ENCODE data around the gene ITSN2. TPM values are rescaled to one million over a fixed set of nuclear protein-coding genes. Genes with fewer than 3 reads are reported as not detected.

ITSN2 gene
- total and polyA plus RNA-seq, 2 of the 8 experiments (the other 6 are each of a cell fraction or from before 2014, with no cell fraction given), result 9.3 to 17.0 TPM

- H3K79me1 ChIP-seq (ENCODE audit: low read depth, low read length), result no peaks in the 10 kb centered on the region; the same call in 1 of the 2 replicates
- no peak overlapping the region for H3K23ac ChIP-seq (ENCODE audit: insufficient read length)
- no peaks in the 10 kb centered on the region for H3K23me2 ChIP-seq (ENCODE audit: low read depth, low read length)
- no peak overlapping the region for H3K4me3 ChIP-seq (ENCODE audit: extremely low read depth in 1 of 4, insufficient read depth in 2 of 4, low read depth in 3 of 4, low read length in 4 of 4)
- no peak overlapping the region for H2BK5ac ChIP-seq (ENCODE audit: low read depth, low read length)
- no peaks in the 10 kb centered on the region for H3K36me3 ChIP-seq (ENCODE audit: control insufficient read depth in 2 of 4, insufficient read depth in 4 of 4, low read length in 3 of 4)
- H4K20me1 ChIP-seq (replicated peaks in 1 of 2; ENCODE audit: control insufficient read depth in 1 of 2, insufficient read depth in 2 of 2, low read length in 2 of 2), result no peaks in the 10 kb centered on the region
- no peak overlapping the region for H2BK20ac ChIP-seq (ENCODE audit: low read length)
- H2AFZ ChIP-seq (ENCODE audit: low read length), result no peak overlapping the region
- WGBS, 2 experiments (ENCODE audit: extremely low coverage in 1 of 2, insufficient coverage in 1 of 2, insufficient read length in 1 of 2, insufficient replicate concordance in 2 of 2, low coverage in 1 of 2, low lambda C conversion rate in 2 of 2, missing lambda C conversion rate in 1 of 2), result 99% methylated on average over 6 of the region's 6 CpGs; no CpG with 5 or more reads in 1 of the 2 experiments
- H4K8ac ChIP-seq (ENCODE audit: extremely low read depth, insufficient read depth, low read length), result no peak overlapping the region
- no peak overlapping the region for H3K4me2 ChIP-seq (ENCODE audit: insufficient read depth in 1 of 2, low read depth in 2 of 2, low read length in 2 of 2)
- no peak overlapping the region for H3K18ac ChIP-seq (ENCODE audit: extremely low read depth, low read length)
- no peak overlapping the region for H2BK120ac ChIP-seq (replicated peaks; ENCODE audit: low read depth, low read length)
- H3K4ac ChIP-seq (replicated peaks; ENCODE audit: insufficient read length, low read depth, low read length), result no peak overlapping the region
- no peak overlapping the region for H4K5ac ChIP-seq (ENCODE audit: insufficient read length, low read depth, low read length)
- H2BK15ac ChIP-seq (ENCODE audit: low read length), result no peak overlapping the region
- FAIRE-seq (no peak), DNase-seq (ENCODE audit: low read depth in 1 of 2, low spot score in 2 of 2) (no peak)
- no peak overlapping the region for H3K14ac ChIP-seq (ENCODE audit: insufficient read length)
- POLR2A ChIA-PET (ENCODE audit: partially characterized antibody), result interaction anchor here (0.9 kb wide), 1 partner anchor 325 kb away, joined by 3 read pairs; no protein-coding TSS in a partner anchor
- no peak overlapping the region for H3K9ac ChIP-seq (replicated peaks in 1 of 4; ENCODE audit: extremely low read depth in 1 of 4, low read depth in 3 of 4, low read length in 3 of 4)
- no peak overlapping the region for H3K27ac ChIP-seq (ENCODE audit: low read depth, low read length)
- H3K9me3 ChIP-seq (ENCODE audit: insufficient read depth in 2 of 2, low read depth in 1 of 2, low read length in 1 of 2), result no peaks in the 10 kb centered on the region
- no peak for TF ChIP-seq POLR2AphosphoS5 (IDR thresholded peaks at IDR 0.05; ENCODE audit: low read depth, low read length)
- TF ChIP-seq NANOG (IDR thresholded peaks at IDR 0.05; ENCODE audit: insufficient read depth, low read depth, low read length, poor library complexity, severe bottlenecking), result no peak
- TF ChIP-seq MAX (IDR thresholded peaks at IDR 0.05), result no peak
- CTCF ChIA-PET (ENCODE audit: partially characterized antibody), result interaction anchor here (0.6 to 0.9 kb wide), 3 partner anchors 11 to 136 kb away, joined by 3 to 4 read pairs (median 3); no protein-coding TSS in a partner anchor
- peaks cover 0 to 3% of the 10 kb centered on the region in 2 experiments; a peak in 1 of 4 replicates for H3K79me2 ChIP-seq (ENCODE audit: control insufficient read depth in 1 of 2, insufficient read depth in 2 of 2, low read length in 2 of 2)
- H2AK5ac ChIP-seq (ENCODE audit: low read depth, low read length), result no peak overlapping the region
- H3K27me3 ChIP-seq (replicated peaks in 1 of 4; ENCODE audit: control insufficient read depth in 3 of 4, extremely low read depth in 1 of 4, insufficient read depth in 3 of 4, low read length in 3 of 4), result no peaks in the 10 kb centered on the region
- no peak overlapping the region for H2BK12ac ChIP-seq (ENCODE audit: low read depth, low read length)
- peaks cover 0 to 3% (median 0%) of the 10 kb centered on the region in 4 experiments; a peak in 1 of 7 replicates for H3K4me1 ChIP-seq (replicated peaks in 1 of 4; ENCODE audit: control insufficient read depth in 3 of 4, insufficient read depth in 4 of 4, low read length in 3 of 4)
- no peak overlapping the region for H4K91ac ChIP-seq (replicated peaks; ENCODE audit: insufficient read length, low read length)
- H3K56ac ChIP-seq (replicated peaks; ENCODE audit: insufficient read length, low read depth, low read length), result no peak overlapping the region
Measured at GRCh38 chr2:24339856-24340262, 20.5 kb downstream of the ITSN2 start.

Measured in H1 (cell line).